ENCODE measurements around the gene ICAM3.

Gene ICAM3

DNA sequence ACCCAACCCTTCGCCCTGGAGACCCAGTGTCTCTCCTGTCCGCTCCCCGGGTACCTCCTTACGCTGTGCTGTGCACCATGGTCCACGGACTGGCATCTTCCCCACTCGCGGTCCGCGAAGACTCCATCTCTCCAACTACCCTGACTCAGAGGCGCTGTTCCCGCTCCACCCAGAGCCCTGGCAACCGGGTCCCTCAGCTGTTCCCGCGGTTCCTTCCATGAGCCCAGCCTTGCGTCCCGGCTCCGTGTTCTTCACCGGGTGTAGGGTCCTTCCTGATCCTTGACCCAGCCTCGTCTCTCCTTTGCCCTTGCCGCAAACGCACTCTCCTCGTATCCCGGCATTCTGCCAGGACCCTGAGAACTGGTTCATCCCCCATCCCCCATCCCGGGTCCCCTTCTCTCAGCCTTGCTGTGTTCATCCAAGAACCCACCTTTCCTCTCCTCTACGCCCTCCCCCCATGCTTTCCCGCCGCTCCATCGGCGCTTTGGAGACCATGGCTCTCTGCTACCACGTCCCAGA, 49.0 kb downstream of the ICAM3 start:
- no peak for DNase-seq

DNA sequence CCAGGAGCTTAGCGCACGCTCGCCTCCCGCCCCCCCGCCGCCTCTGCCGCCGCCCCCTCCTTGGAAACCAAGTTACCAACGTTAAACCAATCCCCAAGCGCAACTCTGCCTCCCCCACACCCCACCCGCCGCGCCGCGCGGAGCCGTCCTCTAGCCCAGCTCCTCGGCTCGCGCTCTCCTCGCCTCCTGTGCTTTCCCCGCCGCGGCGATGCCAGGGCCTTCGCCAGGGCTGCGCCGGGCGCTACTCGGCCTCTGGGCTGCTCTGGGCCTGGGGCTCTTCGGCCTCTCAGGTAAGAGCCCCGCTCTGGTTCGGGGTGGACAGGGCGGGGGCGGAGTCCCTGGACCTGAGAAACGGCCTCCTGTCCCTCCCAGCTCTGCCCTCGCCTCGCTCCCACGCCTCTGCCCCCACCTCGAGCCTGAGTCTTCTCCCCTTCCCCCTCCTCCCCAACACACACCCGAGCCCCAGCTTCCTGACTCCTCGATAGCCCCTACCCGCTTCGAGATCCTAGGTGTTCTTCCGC, 49.5 kb downstream of the ICAM3 start, which contains the start of gene ICAM5:
TSS of gene ICAM5 (plus strand) at position 117 of the 521 bp plus-strand sequence. CDS start at position 209, 92 bp downstream.
- no peak for DNase-seq

DNA sequence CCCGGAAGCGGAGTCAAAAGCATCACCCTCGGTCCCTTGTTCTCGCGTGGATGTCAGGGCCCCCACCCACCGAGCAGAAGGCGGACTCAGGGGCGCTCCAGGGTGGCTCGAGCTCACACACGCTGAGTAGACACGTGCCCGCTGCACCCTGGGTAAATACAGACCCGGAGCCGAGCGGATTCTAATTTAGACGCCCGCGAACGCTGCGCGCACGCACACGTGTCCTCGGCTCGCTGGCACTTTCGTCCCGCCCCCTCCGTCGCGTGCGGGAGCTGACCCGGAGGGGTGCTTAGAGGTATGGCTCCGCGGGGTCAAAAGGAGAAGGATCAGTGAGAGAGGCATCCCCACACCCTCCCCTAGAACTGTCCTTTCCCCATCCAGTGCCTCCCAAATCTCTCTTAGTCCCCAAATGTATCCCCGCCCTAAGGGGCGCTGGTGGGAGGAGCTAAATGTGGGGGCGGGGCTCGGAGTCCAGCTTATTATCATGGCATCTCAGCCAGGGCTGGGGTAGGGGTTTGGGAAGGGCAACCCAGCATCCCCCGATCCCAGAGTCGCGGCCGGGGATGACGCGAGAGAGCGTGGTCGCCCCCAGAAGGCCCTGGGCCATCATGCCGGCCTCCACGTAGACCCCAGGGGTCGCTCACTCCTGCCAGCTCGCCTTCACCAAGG, 50.1 kb downstream of the ICAM3 start:
- no peak for DNase-seq

DNA sequence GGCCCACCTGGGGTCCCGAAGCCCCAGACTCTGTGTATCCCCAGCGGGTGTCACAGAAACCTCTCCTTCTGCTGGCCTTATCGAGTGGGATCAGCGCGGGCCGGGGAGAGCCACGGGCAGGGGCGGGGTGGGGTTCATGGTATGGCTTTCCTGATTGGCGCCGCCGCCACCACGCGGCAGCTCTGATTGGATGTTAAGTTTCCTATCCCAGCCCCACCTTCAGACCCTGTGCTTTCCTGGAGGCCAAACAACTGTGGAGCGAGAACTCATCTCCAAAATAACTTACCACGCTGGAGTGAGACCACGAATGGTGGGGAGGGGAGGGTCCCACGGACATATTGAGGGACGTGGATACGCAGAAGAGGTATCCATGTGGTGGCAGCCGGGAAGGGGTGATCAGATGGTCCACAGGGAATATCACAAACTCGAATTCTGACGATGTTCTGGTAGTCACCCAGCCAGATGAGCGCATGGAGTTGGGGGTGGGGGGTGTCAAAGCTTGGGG, 50.7 kb downstream of the ICAM3 start:
- DNase-seq = no peak

DNA sequence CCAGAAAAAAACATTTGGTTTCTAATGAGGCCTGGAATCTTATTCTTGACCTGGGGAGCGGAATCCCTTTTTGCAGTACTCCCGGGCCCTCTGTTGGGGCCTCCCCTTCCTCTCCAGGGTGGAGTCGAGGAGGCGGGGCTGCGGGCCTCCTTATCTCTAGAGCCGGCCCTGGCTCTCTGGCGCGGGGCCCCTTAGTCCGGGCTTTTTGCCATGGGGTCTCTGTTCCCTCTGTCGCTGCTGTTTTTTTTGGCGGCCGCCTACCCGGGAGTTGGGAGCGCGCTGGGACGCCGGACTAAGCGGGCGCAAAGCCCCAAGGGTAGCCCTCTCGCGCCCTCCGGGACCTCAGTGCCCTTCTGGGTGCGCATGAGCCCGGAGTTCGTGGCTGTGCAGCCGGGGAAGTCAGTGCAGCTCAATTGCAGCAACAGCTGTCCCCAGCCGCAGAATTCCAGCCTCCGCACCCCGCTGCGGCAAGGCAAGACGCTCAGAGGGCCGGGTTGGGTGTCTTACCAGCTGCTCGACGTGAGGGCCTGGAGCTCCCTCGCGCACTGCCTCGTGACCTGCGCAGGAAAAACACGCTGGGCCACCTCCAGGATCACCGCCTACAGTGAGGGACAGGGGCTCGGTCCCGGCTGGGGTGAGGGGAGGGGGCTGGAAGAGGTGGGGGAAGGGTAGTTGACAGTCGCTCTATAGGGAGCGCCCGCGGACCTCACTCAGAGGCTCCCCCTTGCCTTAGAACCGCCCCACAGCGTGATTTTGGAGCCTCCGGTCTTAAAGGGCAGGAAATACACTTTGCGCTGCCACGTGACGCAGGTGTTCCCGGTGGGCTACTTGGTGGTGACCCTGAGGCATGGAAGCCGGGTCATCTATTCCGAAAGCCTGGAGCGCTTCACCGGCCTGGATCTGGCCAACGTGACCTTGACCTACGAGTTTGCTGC, 52.4 kb downstream of the ICAM3 start, which contains the start of gene ICAM4:
TSS of gene ICAM4 (plus strand) at position 153 of the 935 bp plus-strand sequence. CDS start at position 211, 58 bp downstream.
- no peak for DNase-seq

DNA sequence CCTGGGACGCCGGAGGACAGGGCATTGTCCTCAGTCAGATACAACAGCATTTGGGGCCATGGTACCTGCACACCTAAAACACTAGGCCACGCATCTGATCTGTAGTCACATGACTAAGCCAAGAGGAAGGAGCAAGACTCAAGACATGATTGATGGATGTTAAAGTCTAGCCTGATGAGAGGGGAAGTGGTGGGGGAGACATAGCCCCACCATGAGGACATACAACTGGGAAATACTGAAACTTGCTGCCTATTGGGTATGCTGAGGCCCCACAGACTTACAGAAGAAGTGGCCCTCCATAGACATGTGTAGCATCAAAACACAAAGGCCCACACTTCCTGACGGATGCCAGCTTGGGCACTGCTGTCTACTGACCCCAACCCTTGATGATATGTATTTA, 54.0 kb downstream of the ICAM3 start:
- no peak for DNase-seq

DNA sequence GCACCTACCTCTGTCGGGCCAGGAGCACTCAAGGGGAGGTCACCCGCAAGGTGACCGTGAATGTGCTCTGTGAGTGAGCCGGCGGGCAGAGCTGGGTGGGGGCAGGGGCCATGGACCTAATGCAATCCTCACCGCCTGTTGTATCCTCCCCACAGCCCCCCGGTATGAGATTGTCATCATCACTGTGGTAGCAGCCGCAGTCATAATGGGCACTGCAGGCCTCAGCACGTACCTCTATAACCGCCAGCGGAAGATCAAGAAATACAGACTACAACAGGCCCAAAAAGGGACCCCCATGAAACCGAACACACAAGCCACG, 54.5 kb downstream of the ICAM3 start:
- no peak for DNase-seq

DNA sequence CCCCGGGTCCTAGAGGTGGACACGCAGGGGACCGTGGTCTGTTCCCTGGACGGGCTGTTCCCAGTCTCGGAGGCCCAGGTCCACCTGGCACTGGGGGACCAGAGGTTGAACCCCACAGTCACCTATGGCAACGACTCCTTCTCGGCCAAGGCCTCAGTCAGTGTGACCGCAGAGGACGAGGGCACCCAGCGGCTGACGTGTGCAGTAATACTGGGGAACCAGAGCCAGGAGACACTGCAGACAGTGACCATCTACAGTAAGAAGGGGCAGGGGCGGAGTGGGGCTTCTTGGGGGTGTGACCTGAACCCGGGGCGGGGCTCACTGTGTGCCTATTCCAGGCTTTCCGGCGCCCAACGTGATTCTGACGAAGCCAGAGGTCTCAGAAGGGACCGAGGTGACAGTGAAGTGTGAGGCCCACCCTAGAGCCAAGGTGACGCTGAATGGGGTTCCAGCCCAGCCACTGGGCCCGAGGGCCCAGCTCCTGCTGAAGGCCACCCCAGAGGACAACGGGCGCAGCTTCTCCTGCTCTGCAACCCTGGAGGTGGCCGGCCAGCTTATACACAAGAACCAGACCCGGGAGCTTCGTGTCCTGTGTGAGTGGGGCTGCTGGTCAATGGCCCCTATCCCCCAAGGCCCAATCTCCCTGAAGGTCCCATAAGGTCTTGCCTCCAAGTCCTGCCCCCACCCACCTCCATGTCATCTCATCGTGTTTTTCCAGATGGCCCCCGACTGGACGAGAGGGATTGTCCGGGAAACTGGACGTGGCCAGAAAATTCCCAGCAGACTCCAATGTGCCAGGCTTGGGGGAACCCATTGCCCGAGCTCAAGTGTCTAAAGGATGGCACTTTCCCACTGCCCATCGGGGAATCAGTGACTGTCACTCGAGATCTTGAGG, 55.1 kb downstream of the ICAM3 start:
- no peak for DNase-seq
